HG02943 (cell line): Measurements from ENCODE around the gene SLAMF9.
A peak's percentile ranks its signal among the peaks of the same experiment; 100 is the strongest.

Experiments used
- ATAC-seq: cut with Tn5 transposase; IDR thresholded peaks from one replicate; pipeline ENCODE4 v1.9.1; 2021; ENCODE audit warnings: mild to moderate bottlenecking, low read depth, moderate library complexity; ENCODE audit not compliant: unreplicated experiment

Gene SLAMF9

GRCh38 chr1:159935719-159936272 is 18.2 kb downstream of the SLAMF9 start:
- no peak for ATAC-seq

- no peak for ATAC-seq
Observed at GRCh38 chr1:159935305-159935704, 18.7 kb downstream of the SLAMF9 start.

- no peak for ATAC-seq
Observed at GRCh38 chr1:159934136-159935039, 19.6 kb downstream of the SLAMF9 start.

- no peak for ATAC-seq
Observed at GRCh38 chr1:159933347-159933746, 20.7 kb downstream of the SLAMF9 start.

- ATAC-seq = no peak
Observed at GRCh38 chr1:159932296-159933285, 21.4 kb downstream of the SLAMF9 start.

GRCh38 chr1:159931795-159932173 is 22.3 kb downstream of the SLAMF9 start:
- no peak for ATAC-seq

- ATAC-seq = no peak
Observed at GRCh38 chr1:159931101-159931794, 22.8 kb downstream of the SLAMF9 start.

GRCh38 chr1:159930634-159931033 is 23.4 kb downstream of the SLAMF9 start:
- ATAC-seq = no peak

- no peak for ATAC-seq
Observed at GRCh38 chr1:159930216-159930615, 23.8 kb downstream of the SLAMF9 start.

GRCh38 chr1:159929155-159930051 is 24.6 kb downstream of the SLAMF9 start:
- no peak for ATAC-seq

GRCh38 chr1:159928491-159929050 is 25.5 kb downstream of the SLAMF9 start:
- no peak for ATAC-seq

GRCh38 chr1:159927849-159928431 is 26.1 kb downstream of the SLAMF9 start:
- no peak for ATAC-seq

- no peak for ATAC-seq
Observed at GRCh38 chr1:159927211-159927848, 26.7 kb downstream of the SLAMF9 start.

GRCh38 chr1:159925719-159926078 is 28.3 kb downstream of the SLAMF9 start:
- ATAC-seq = no peak

GRCh38 chr1:159924791-159925718 is 29.0 kb downstream of the SLAMF9 start, which contains the start of gene TAGLN2:
Gene TAGLN2, minus strand, starts transcription at chr1:159925507. Its CDS starts 4,998 bp downstream, at chr1:159920509.
- ATAC-seq = peak; percentile 59

GRCh38 chr1:159924025-159924790 is 29.8 kb downstream of the SLAMF9 start:
- no peak for ATAC-seq
